NCI-H2196 treated with DMSO at 0.1 percent for 48 hours (cell line): Measurements from ENCODE around the gene ATP8A1.
"Not testable (repeated sequence)": the region's sequence is repeated elsewhere in the genome, so short reads cannot be mapped to it uniquely, and the experiment has no call there.

Experiments used
- DNase-seq: peaks from one replicate; lab custom pipeline; 2025; ENCODE audit not compliant: unreplicated experiment; lab: John Stamatoyannopoulos, UW

ATP8A1 gene

DNA sequence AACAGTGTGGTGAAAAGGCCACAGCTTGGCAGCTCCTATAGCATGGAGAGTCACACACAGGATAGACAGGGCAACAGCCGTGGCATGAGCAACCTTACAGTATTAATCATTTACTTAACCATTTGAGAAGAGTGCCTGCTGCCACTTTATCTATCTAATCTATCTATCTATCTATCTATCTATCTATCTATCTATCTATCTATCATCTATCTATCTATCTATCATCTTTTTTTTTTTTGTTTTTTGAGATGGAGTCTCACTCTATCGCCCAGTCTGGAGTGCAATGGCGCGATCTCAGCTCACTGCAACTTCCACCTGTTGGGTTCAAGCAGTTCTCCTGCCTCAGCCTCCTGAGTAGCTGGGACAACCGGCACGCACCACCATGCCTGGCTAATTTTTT lies 284.6 kb downstream of the ATP8A1 start:
- not testable (repeated sequence) for DNase-seq

DNA sequence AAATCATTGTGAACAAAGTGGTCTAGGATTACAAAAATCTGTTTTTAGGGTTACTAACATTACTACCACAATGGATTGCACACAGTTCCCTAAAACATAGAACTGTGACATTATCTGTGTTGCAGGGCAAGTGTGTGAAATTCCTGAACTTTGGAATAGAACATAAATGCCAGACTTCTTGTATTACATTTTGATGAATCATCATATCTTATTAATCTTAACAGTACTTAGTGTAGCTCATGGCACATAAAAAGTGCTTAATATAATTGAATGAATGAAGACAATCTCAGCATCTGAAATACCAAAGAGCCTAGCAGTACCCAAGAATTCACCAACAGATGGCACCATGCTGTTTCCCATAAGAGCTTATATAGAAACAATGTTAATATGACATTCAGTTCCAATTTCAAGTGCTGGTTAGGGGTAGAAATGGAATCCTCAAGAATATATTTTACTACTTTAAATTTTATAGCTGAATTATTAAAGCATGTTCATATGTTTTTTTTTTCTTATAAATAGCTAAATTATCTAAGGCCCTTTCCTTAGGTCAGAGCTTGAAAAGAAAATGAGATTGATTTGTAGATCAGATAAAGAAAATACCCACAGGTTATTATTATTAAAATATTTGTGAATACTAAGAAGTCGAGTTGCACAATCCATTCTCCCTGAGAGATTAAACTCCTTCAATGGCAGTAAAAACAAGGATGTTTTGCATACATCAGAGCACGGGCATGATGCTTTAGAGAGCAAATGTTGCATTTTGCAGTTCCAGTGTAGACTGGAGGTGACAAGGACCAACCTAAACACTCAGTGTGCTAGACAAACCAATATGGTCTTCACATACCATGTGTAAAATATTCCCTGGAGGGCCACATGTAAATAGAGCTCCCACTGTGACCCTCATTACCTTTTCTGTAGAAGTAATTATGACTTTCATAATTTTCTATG lies 285.3 kb downstream of the ATP8A1 start:
- DNase-seq: no peak

DNA sequence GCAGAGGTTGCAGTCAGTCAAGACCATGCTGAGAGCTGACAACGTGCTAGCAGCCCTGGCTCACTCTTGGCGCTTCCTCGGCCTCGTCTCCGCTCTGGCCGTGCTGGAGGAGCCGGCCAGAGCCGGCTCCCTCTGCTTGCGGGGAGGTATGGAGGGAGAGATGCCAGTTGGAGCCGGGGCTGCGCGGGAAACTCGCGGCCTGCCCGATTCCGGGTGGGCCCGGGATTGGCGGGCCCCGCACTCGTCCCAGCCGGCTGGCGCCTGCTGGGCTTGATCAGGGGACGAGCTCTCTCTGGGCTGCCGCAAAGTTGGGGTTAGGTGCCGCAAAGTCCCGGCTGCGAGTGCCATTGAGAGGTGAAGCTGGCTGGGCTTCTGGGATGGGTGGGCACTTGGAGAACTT lies 287.4 kb downstream of the ATP8A1 start:
- DNase-seq: no peak

DNA sequence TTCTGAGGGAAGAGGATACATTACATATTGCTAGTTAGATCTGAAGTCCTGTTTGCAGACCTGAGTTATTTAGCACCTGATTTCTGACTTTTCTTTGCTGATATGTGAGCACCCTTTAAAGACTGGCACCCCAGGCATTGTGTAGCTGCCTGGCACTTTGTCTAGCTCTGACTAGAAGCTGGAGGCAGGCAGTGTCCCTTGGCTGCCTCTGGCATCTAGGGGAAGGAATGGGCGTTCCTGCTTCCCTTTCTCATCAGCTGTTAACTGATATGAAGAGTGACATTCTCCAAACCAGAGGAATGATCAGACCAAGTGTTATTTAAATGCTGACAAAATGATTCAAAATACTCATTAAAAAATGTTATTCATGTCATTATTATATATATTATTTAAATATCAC lies 289.9 kb downstream of the ATP8A1 start:
- DNase-seq: no peak

DNA sequence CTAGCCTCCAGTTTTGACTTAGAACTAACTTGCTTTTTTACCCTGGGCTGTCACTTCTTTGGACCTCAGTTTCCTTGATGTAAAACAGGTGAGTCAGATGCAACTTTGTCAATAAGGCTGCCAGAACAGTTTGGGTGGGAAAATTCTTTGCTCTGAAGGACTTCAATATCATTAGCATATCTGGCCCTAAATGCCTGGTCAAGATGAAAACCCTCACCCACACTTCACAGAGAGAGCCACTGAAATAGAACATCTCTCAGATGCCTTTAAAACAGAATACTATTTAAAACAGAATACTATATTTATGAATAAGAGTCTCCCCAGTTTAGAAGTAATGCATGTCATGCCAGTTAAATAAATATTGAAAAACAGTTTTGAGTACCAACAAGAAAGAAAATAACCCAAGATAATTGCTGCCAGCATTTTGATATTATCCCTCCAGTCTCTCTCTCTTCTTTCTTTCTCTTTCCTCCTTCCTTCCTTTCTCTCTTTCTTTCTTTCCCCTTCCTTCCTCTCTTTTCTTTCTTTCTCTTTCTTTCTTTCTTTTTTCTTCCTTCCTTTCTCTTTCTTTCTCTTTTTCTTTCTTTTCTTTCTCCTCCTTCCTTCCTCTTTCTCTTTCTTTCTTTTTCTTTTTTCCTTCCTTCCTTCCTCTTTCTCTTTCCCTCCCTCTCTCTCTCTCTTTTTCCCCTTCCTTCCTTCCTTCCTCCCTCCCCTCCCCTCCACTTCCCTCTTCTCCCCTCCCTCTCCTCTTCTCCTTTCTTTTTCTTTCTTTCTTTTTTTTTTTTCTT lies 292.4 kb downstream of the ATP8A1 start:
- DNase-seq: no peak

DNA sequence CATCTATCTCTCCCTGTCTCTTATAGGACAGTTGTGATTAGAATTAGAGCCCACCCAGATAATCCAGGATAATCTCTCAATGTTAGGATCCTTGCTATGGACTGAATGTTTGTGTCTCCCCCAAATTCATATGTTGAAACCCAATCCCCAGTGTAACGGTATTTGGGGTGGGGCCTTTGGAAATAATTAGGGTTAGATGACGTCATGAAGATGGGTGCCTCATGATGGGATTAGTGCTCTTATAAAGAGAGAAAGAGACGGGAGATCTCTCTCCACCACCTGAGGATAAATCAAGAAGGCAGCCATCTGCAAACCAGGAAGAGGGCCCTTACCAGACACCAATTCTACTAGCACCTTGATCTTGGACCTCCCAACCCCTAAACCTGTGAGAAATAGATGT lies 293.3 kb downstream of the ATP8A1 start:
- no peak for DNase-seq

DNA sequence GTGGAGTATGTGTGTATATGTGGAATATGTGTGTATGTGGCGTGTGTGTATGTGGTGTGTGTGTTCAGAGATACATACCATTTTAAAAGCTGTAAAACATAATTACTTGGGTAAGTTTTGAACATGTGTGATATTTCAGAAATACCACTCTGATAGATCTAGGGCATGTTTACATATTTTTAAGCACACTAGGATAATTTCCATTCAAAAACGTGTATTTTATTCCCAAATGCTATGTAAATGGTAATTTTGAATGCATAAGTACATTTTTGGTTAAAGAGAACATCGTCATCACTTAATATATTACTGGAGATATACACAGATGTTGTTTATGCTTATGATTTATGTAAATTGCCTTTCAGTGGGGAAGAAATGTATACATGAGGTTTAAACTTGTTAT lies 294.3 kb downstream of the ATP8A1 start:
- no peak for DNase-seq

DNA sequence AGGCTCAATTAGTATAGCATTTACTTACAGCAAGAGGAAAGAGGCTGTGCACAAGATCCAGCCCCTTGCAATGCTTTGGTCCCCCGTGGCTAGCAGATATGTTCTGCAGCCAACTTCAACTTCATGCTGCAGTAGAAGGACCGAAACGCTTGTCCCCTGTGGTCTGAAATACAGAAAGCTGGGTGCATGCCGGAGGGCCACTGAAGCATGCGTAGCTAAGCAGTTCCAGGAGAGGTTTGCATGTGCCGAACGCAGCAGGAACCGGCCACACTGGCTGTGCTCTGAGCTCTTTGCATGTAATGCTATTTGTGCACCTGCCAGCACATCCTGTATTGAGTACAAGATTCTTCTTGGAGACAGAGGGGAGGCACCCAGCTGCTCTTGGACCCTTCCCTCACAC lies 295.4 kb downstream of the ATP8A1 start:
- no peak for DNase-seq

DNA sequence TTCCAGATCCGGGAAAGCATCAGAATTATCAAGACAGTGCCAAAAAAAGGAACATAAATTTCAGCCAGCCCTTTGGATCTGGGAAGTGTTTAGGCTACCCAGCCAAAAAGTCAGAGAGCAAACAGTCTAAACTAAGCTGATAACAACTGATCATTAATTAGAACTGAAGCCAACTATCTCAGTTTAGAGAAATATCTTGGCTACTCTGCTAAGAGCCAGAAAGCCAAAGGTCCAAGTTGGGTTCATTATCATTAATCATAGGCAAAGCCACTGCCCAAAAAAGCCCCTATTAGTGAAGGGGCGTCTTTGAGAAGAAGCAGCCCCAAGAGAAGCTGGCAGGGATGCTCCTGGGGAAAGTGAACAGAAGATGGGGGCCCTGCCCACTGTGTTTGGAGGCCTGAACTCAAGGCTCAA lies 296.6 kb downstream of the ATP8A1 start:
- no peak for DNase-seq

DNA sequence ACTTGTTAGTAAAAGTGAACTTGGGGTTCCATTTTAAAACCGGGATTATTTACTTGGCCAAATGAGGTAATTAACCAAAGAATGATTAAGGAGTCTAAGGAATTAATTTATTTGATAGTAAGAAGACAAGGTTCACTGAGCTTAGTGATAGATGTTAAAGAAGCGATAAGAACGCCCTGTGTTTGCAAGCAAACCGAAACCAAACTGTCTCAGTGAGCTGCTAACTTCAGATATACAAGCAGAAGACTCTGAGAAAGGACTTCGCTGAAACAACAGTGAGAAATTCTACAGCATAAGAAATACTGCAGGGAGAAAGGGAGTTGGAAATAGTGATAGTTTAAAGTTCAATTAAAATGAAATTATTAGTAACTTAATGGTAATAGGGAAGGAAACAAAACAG lies 297.2 kb downstream of the ATP8A1 start:
- no peak for DNase-seq
